WI38 (cell line): Measurements from ENCODE around the gene WDR20.

Experiments used
- H3K4me3 ChIP-seq: 2 replicates; pipeline ENCODE4 v1.5.1; 2011; ENCODE audit warnings: low read depth, mild to moderate bottlenecking, control low read depth, low read length
- CTCF ChIP-seq: IDR thresholded peaks from 2 replicates; pipeline ENCODE4 v1.5.1; 2012; ENCODE audit warnings: low read depth, mild to moderate bottlenecking, control low read depth, low read length

The WDR20 gene

DNA sequence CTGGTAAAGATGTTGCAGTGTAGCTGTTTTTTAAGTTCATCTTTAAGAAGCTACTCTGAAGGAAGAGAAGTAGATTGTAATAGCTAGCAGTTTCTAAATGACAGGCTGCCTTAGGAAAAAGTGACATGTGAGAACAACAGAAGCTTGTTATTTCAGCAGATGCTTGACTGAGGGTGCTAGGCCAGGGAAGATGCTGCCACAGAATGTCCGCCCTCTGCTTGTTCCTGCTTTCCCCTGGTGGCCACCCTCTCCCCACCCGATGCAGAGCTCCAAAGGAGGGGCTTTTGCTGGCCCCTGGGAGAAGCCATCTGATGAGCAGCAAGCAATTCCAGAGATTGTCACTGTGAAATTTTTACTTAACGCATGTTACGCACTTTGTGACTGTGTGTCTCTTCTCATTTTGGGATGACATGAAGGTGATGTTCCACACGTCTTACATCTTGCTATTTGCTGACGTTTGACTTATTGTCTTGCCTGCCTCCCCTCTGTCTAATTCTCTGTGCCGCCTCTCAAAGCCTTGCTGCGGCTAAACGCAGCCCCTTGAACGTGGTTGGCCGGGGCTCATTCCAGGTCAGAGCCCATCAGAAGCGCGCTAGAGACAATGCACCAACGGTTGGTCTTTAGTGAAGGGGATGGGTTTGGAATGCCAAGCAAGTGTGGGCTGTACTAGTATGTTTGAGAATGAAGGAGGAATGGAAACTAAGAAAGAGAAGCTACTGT, 44.8 kb downstream of the WDR20 start:
- TF ChIP-seq CTCF: no peak
- H3K4me3 ChIP-seq: no peak overlapping the region

GRCh38 chr14:102185360-102185759, 45.7 kb downstream of the WDR20 start:
- no peak overlapping the region for H3K4me3 ChIP-seq
- TF ChIP-seq CTCF: no peak

DNA sequence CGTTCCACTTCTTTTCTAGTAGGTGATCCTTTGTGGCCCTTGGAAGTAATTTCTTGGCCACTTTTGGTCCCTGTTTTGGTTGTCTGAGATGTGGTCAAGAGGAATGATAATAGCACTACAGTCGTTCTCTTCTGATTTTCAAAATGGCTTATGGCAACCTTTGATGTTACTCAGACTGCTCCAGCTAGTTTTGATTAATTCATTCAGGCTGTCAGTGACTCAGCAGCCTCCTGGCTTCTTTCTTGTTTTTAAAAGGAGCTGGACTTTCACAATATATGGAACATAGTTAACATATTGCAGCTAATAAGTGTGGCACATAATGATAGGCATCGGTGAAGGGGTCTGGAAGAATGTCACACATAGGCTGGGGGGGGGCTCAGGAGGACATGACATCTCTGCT, 47.3 kb downstream of the WDR20 start:
- no peak overlapping the region for H3K4me3 ChIP-seq
- no peak for TF ChIP-seq CTCF

- H3K4me3 ChIP-seq: no peak overlapping the region
These were observed 47.9 kb downstream of the WDR20 start for GRCh38 chr14:102187568-102188001.

DNA sequence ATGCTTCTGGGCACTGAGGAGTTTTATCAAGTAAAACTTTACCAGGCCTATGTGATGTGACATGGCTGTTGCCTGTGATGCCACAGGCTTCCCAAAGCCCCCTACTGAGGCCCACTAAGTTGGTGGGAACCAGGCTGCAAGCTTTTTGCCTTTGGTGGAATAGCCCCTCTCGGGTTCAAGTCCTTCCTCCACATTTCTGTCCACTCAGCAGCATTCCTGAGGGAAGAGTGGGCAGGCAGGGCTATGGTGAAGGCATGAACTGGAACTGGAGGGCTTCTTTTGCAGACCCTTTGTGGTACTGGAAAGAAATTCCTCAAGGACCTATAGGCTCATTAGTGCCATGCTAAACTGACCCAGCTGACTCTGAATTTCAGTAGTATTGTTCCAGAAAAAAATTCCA, 48.5 kb downstream of the WDR20 start:
- no peak overlapping the region for H3K4me3 ChIP-seq
- no peak for TF ChIP-seq CTCF

More at GRCh38 chr14:102187568-102188001, 47.9 kb downstream of the WDR20 start:
- TF ChIP-seq CTCF: no peak

DNA sequence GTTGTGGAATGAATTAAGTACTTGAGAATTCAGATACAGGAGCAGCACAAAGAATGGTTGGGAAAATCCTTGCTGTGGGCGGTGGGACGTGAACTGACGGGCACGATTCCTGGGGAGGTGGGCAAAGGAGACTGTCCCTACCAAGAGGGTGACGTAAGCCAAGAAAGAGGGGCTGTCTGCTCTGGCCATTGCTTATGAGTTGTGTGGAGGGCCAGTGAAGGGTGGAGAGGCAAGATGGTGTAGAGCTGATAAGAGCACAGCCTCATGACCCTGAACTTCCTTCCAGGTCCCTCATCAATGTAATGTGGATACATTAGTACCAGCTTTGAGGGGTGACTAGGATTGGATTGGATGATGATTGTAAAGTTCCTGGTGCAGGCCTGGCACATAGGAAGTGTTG, 50.2 kb downstream of the WDR20 start:
- H3K4me3 ChIP-seq: no peak overlapping the region
- TF ChIP-seq CTCF: no peak

- no peak overlapping the region for H3K4me3 ChIP-seq
- TF ChIP-seq CTCF: no peak
These were observed 53.3 kb downstream of the WDR20 start for GRCh38 chr14:102192840-102193502.
